Common myeloid progenitor, CD34-positive (primary cell): ENCODE results near the gene TIMM22. TPM values are rescaled to one million over a fixed set of nuclear protein-coding genes. Genes with fewer than 3 reads are reported as not detected.
"Not testable (repeated sequence)": the region's sequence is repeated elsewhere in the genome, so short reads cannot be mapped to it uniquely, and the experiment has no call there.

Experiments
- CTCF ChIA-PET: fragments of 350-600 bp; sonication (Branson Sonifier 250); formaldehyde crosslinking; loops from one replicate; lab custom pipeline; 2021; ENCODE audit warnings: antibody characterized with exemption; lab: Charles Lee
- POLR2A ChIA-PET: fragments of 350-600 bp; sonication (Branson Sonifier 250); formaldehyde crosslinking; loops from one replicate; lab custom pipeline; 2021; ENCODE audit warnings: antibody characterized with exemption; lab: Charles Lee
- DNase-seq, 3 donors: peaks; one replicate each; pipeline versions ENCODE4 v3.0.0 to v3.0.0-alpha.2; 2013
- H3K27ac ChIP-seq, 2 experiments: 1 replicate in 1 of 2; 2 replicates in 1 of 2; pipeline ENCODE4 v1.7.0; 2013; ENCODE audit warnings: inconsistent platforms in 2 of 2, low read length in 2 of 2, mild to moderate bottlenecking in 2 of 2, low read depth in 1 of 2, moderate library complexity in 1 of 2; ENCODE audit not compliant: severe bottlenecking in 2 of 2, insufficient read depth in 1 of 2, poor library complexity in 1 of 2
- H3K27me3 ChIP-seq, 5 experiments: replicated peaks in 2 of 5; 1 replicate in 3 of 5; 2 replicates in 2 of 5; pipeline versions ENCODE4 v1.6.1 to v1.7.0; 2013; ENCODE audit warnings: low read length in 4 of 5, mild to moderate bottlenecking in 2 of 5, moderate library complexity in 2 of 5, inconsistent platforms in 1 of 5; ENCODE audit not compliant: insufficient read depth in 5 of 5, control insufficient read depth in 4 of 5
- H3K36me3 ChIP-seq, 4 experiments: 1 replicate in 2 of 4; 2 replicates in 2 of 4; pipeline versions ENCODE4 v1.6.1 to v1.7.0; 2013; ENCODE audit warnings: low read length in 3 of 4, control low read depth in 1 of 4, mild to moderate bottlenecking in 1 of 4; ENCODE audit not compliant: control insufficient read depth in 4 of 4, insufficient read depth in 4 of 4
- H3K4me1 ChIP-seq, 4 experiments: 1 replicate in 3 of 4; 2 replicates in 1 of 4; pipeline versions ENCODE4 v1.6.1 to v1.7.1; 2013; ENCODE audit warnings: low read length in 3 of 4, mild to moderate bottlenecking in 3 of 4, control low read depth in 1 of 4, inconsistent platforms in 1 of 4, moderate library complexity in 1 of 4; ENCODE audit not compliant: control insufficient read depth in 4 of 4, insufficient read depth in 4 of 4; ENCODE audit errors: control extremely low read depth in 1 of 4
- H3K4me3 ChIP-seq, 7 experiments: 1 replicate in 4 of 7; 2 replicates in 3 of 7; pipeline versions ENCODE4 v1.5.1 to v1.7.0; 2013; ENCODE audit warnings: mild to moderate bottlenecking in 7 of 7, low read length in 6 of 7, moderate library complexity in 6 of 7, inconsistent platforms in 2 of 7, low read depth in 2 of 7, control low read depth in 1 of 7; ENCODE audit not compliant: insufficient read depth in 4 of 7, control insufficient read depth in 1 of 7; ENCODE audit errors: extremely low read depth in 1 of 7
- H3K9me3 ChIP-seq, 5 experiments: 1 replicate in 4 of 5; 2 replicates in 1 of 5; pipeline versions ENCODE4 v1.6.1 to v1.7.1; 2013; ENCODE audit warnings: low read length in 4 of 5, mild to moderate bottlenecking in 2 of 5, inconsistent platforms in 1 of 5, low read depth in 1 of 5, moderate library complexity in 1 of 5; ENCODE audit not compliant: control insufficient read depth in 4 of 5, insufficient read depth in 2 of 5; ENCODE audit errors: control extremely low read depth in 1 of 5
- WGBS: methylation state at CpG from one replicate; pipeline ENCODE4 v1.1.5; 2013; ENCODE audit not compliant: insufficient coverage; 5-methylcytosine and 5-hydroxymethylcytosine counted together
- polyA plus RNA-seq: library from polyadenylated mRNA; unstranded; fragments of 120-200 nt; gene quantifications from one replicate; pipeline ENCODE4 v1.2.1, GENCODE V29; 2013

The TIMM22 gene
- 6.4 TPM for polyA plus RNA-seq

DNA sequence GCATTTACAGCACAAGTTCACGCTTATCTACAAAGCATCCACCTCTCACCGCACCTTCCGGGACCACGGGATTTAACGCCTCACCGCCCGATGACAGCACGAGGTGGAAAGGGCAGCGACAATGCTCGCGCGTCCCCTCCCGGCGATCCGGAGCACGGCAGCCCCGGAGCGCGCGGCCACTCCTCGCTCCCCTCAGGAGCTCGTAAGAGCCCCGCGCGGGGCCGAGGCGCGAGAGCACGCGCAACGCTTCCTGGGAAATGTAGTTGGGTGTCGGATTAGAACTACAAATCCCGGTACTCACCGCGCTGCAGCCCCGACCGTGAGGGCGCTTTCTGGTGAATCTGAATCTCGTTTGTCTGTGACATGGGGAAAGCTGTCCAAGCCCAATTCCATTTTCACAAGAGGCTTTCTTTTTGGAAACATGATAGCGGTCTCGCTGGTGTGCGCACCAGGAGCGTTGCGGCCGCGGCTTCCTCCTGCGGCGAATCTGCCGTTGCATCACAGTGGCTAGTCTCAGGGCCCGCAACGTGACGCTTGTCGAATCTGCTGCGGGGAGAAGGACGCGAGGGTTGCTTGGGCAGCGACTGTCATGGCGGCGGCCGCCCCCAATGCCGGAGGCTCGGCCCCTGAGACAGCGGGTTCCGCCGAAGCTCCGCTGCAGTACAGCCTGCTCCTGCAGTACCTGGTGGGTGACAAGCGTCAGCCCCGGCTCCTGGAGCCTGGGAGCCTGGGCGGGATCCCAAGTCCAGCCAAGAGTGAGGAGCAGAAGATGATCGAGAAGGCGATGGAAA, at the start of gene TIMM22:
Gene TIMM22 (plus strand): TSS at position 576 of the 791 bp plus-strand sequence. CDS start 14 bp downstream, at position 590.
- CTCF ChIA-PET, result interaction anchor here (0.6 to 2.7 kb wide), 20 partner anchors 8 to 266 kb away, joined by 3 to 20 read pairs (median 4); partner anchors contain the start of genes GLOD4 and MRM3
- under 1% methylated on average over 64 of the region's 71 CpGs for WGBS
- Histone ChIP-seq H3K36me3 (peaks cover 6 to 23% (median 18%) of the 10 kb centered on the region in 4 experiments), H3K4me3 (peak within 1 kb of the TSS; percentile 85 to 100 (median 97)), H3K27ac (peak within 1 kb of the TSS; percentile 80 to 92), H3K4me1 (peaks cover 8 to 17% (median 12%) of the 10 kb centered on the region in 4 experiments), H3K9me3 (peaks cover 0 to 9% (median 6%) of the 10 kb centered on the region in 5 experiments), H3K27me3 (no peaks in the 10 kb centered on the region)
- POLR2A ChIA-PET, result interaction anchor here (0.6 to 0.9 kb wide), 2 partner anchors 43 to 214 kb away, joined by 3 to 6 read pairs; no protein-coding TSS in a partner anchor
- DNase-seq, result peak; percentile 98 to 99 (median 99)

GRCh38 chr17:948284-948852, 48.6 kb upstream of the TIMM22 start:
- H3K4me3 ChIP-seq, result no peak overlapping the region
- peaks cover 0 to 15% (median 12%) of the 10 kb centered on the region in 4 experiments for H3K4me1 ChIP-seq
- no peaks in the 10 kb centered on the region for H3K36me3 ChIP-seq
- no peaks in the 10 kb centered on the region for H3K9me3 ChIP-seq
- 97% methylated on average over 19 of the region's 25 CpGs for WGBS
- CTCF ChIA-PET, result no interaction called here
- peaks cover 0 to 29% (median 4%) of the 10 kb centered on the region in 5 experiments for H3K27me3 ChIP-seq
- no peak for DNase-seq
- H3K27ac ChIP-seq, result no peak overlapping the region
- POLR2A ChIA-PET, result no interaction called here

DNA sequence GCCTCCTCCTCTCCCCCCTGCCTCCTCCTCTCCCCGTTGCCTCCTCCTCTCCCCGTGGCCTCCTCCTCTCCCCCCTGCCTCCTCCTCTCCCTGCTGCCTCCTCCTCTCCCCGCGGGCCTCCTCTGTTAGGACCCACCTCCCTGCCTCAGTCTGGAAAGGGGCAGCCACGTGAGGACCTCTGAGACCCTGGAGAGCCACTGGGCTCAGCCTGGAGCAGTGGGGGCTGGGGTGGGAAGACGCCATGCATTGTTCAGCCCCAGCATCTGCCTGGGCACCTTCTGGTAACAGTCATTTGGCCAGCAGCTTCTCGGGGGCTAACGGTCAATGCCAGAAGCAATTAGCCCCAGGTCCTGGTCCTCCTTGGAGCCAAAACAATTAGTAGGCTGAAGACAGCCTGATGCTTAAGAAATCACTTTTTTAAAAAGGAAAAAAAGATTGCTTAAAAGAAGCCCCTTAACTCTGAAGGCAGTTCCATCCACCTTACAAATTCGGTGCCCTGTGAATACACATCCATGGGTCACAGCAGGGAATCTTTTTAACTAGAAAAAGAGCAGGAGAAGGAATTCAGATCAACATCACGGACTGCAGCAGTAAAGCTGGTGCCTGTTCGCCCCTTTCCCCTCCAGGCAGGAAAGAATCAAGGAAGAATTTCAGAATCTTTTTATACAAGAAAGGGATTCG, 47.2 kb upstream of the TIMM22 start:
- POLR2A ChIA-PET, result no interaction called here
- WGBS, result 73% methylated on average over 4 of the region's 12 CpGs
- Histone ChIP-seq H3K4me1 (peaks cover 0 to 9% (median 7%) of the 10 kb centered on the region in 4 experiments), H3K27me3 (peaks cover 0 to 29% (median 4%) of the 10 kb centered on the region in 5 experiments), H3K9me3 (no peaks in the 10 kb centered on the region), H3K4me3 (no peak overlapping the region), H3K27ac (no peak overlapping the region), H3K36me3 (no peaks in the 10 kb centered on the region)
- CTCF ChIA-PET, result no interaction called here
- no peak for DNase-seq

- H3K4me3 ChIP-seq, result peak overlapping the region in 3 of 7 experiments; percentile 28 to 42 (median 32)
- no peaks in the 10 kb centered on the region for H3K9me3 ChIP-seq
- DNase-seq, result peak in 2 of 3 donors; percentile 46 to 50
- CTCF ChIA-PET, result interaction anchor here (0.5 kb wide), 1 partner anchor 409 kb away, joined by 4 read pairs; no protein-coding TSS in a partner anchor
- peaks cover 0 to 29% (median 5%) of the 10 kb centered on the region in 5 experiments for H3K27me3 ChIP-seq
- peaks cover 0 to 7% (median 7%) of the 10 kb centered on the region in 4 experiments for H3K4me1 ChIP-seq
- no peaks in the 10 kb centered on the region for H3K36me3 ChIP-seq
- H3K27ac ChIP-seq, result no peak overlapping the region
- POLR2A ChIA-PET, result interaction anchor here (0.5 to 0.6 kb wide), 2 partner anchors 9 to 62 kb away, joined by 4 to 5 read pairs; no protein-coding TSS in a partner anchor
- WGBS, result 2% methylated on average over 12 of the region's 27 CpGs
These were observed 45.4 kb upstream of the TIMM22 start for GRCh38 chr17:951325-952132.

GRCh38 chr17:952592-952991, 44.3 kb upstream of the TIMM22 start:
- H3K4me1 ChIP-seq, DNase-seq, H3K36me3 ChIP-seq, CTCF ChIA-PET, H3K9me3 ChIP-seq, H3K27ac ChIP-seq, H3K4me3 ChIP-seq, POLR2A ChIA-PET: not testable (repeated sequence)
- peaks cover 0 to 29% (median 5%) of the 10 kb centered on the region in 5 experiments for H3K27me3 ChIP-seq
- 100% methylated on average over 6 of the region's 18 CpGs for WGBS

- Histone ChIP-seq H3K36me3 (no peaks in the 10 kb centered on the region), H3K27me3 (peaks cover 0 to 29% (median 5%) of the 10 kb centered on the region in 5 experiments), H3K4me3 (no peak overlapping the region), H3K4me1 (peaks cover 0 to 7% (median 7%) of the 10 kb centered on the region in 4 experiments), H3K9me3 (no peaks in the 10 kb centered on the region), H3K27ac (no peak overlapping the region)
- ChIA-PET POLR2A (interaction anchor here (0.6 kb wide), 1 partner anchor 36 kb away, joined by 4 read pairs; no protein-coding TSS in a partner anchor), CTCF (no interaction called here)
- WGBS, result 97% methylated on average over 14 of the region's 16 CpGs
- DNase-seq, result no peak
These were observed 43.2 kb upstream of the TIMM22 start for GRCh38 chr17:953767-954166.
